GM21786 (cell line): ENCODE measurements around the gene OBSCN.

Experiments used
- ATAC-seq: cut with Tn5 transposase; IDR thresholded peaks from one replicate; pipeline ENCODE4 v1.9.1; 2021; ENCODE audit not compliant: unreplicated experiment

The OBSCN gene

GRCh38 chr1:228335406-228336307 is 127.8 kb downstream of the OBSCN start:
- no peak for ATAC-seq

GRCh38 chr1:228336308-228337030 is 128.6 kb downstream of the OBSCN start:
- ATAC-seq = no peak

GRCh38 chr1:228337031-228337564 is 129.3 kb downstream of the OBSCN start:
- ATAC-seq = no peak

GRCh38 chr1:228337711-228338520 is 130.1 kb downstream of the OBSCN start:
- no peak for ATAC-seq

GRCh38 chr1:228338521-228339051 is 130.7 kb downstream of the OBSCN start:
- no peak for ATAC-seq

- ATAC-seq = no peak
Measured at GRCh38 chr1:228339059-228339704, 131.3 kb downstream of the OBSCN start.

GRCh38 chr1:228339766-228340685 is 132.2 kb downstream of the OBSCN start:
- no peak for ATAC-seq

- no peak for ATAC-seq
Measured at GRCh38 chr1:228340686-228341449, 133.0 kb downstream of the OBSCN start.

GRCh38 chr1:228341450-228341813 is 133.6 kb downstream of the OBSCN start:
- ATAC-seq = no peak

GRCh38 chr1:228341814-228342626 is 134.2 kb downstream of the OBSCN start:
- no peak for ATAC-seq

- no peak for ATAC-seq
Measured at GRCh38 chr1:228342627-228343190, 134.9 kb downstream of the OBSCN start.

GRCh38 chr1:228343191-228343661 is 135.4 kb downstream of the OBSCN start:
- ATAC-seq = no peak

GRCh38 chr1:228344631-228345072 is 136.8 kb downstream of the OBSCN start:
- ATAC-seq = no peak

- no peak for ATAC-seq
Measured at GRCh38 chr1:228345201-228345930, 137.5 kb downstream of the OBSCN start.

- no peak for ATAC-seq
Measured at GRCh38 chr1:228346731-228347130, 138.9 kb downstream of the OBSCN start.

GRCh38 chr1:228347181-228347580 is 139.3 kb downstream of the OBSCN start:
- ATAC-seq = no peak
